ENCODE data around the gene SPTLC2.
"Not testable (repeated sequence)": the region's sequence is repeated elsewhere in the genome, so short reads cannot be mapped to it uniquely, and the experiment has no call there.

The SPTLC2 gene
- long read RNA-seq, full-length matches to known transcripts: 36 of 44 reads
- long read RNA-seq, partial matches to known transcripts: 1 of 44 reads
- long read RNA-seq, other reads (novel, unspliced or antisense): 7 of 44 reads

GRCh38 chr14:77616454-77617229 lies at the start of gene SPTLC2:
Gene SPTLC2, minus strand, starts transcription at chr14:77616637. Its CDS starts 58 bp downstream, at chr14:77616579.
- peak within 1 kb of the TSS; percentile 68 for H3K27ac ChIP-seq (replicated peaks)
- TF ChIP-seq SPI1 (IDR thresholded peaks at IDR 0.05; ENCODE audit: borderline replicate concordance, low read depth): no peak
- peak; percentile 13 for TF ChIP-seq REST (IDR thresholded peaks at IDR 0.05; ENCODE audit: insufficient replicate concordance, low read depth)
- H3K27me3 ChIP-seq (ENCODE audit: insufficient read depth, poor library complexity, severe bottlenecking): no peaks in the 10 kb centered on the region
- DNase-seq (ENCODE audit: low read depth in 1 of 2, low spot score in 1 of 2): peak; percentile 90 to 97
- H3K4me3 ChIP-seq (replicated peaks; ENCODE audit: insufficient read depth, low read length): peak within 1 kb of the TSS; percentile 71

GRCh38 chr14:77663293-77663692 lies 46.9 kb upstream of the SPTLC2 start:
- TF ChIP-seq GABPA (IDR thresholded peaks at IDR 0.05; ENCODE audit: low read depth) (no peak), REST (IDR thresholded peaks at IDR 0.05; ENCODE audit: insufficient replicate concordance, low read depth) (no peak), POLR2AphosphoS5 (IDR thresholded peaks at IDR 0.05; ENCODE audit: low read depth) (no peak), CTCF (IDR thresholded peaks at IDR 0.05; ENCODE audit: insufficient read depth, low read length) (no peak), SPI1 (IDR thresholded peaks at IDR 0.05; ENCODE audit: borderline replicate concordance, low read depth) (no peak)
- Histone ChIP-seq H3K27ac (replicated peaks) (no peak overlapping the region), H3K4me3 (replicated peaks; ENCODE audit: insufficient read depth, low read length) (no peak overlapping the region), H3K27me3 (ENCODE audit: insufficient read depth, poor library complexity, severe bottlenecking) (no peaks in the 10 kb centered on the region)
- DNase-seq (ENCODE audit: low read depth in 1 of 2, low spot score in 1 of 2): no peak

GRCh38 chr14:77661562-77661961 lies 45.1 kb upstream of the SPTLC2 start:
- DNase-seq (ENCODE audit: low read depth in 1 of 2, low spot score in 1 of 2); H3K4me3 ChIP-seq (replicated peaks; ENCODE audit: insufficient read depth, low read length); H3K27ac ChIP-seq (replicated peaks); H3K27me3 ChIP-seq (ENCODE audit: insufficient read depth, poor library complexity, severe bottlenecking): not testable (repeated sequence)

GRCh38 chr14:77660754-77661153 lies 44.3 kb upstream of the SPTLC2 start:
- no peak overlapping the region for H3K27ac ChIP-seq (replicated peaks)
- no peak overlapping the region for H3K4me3 ChIP-seq (replicated peaks; ENCODE audit: insufficient read depth, low read length)
- DNase-seq (ENCODE audit: low read depth in 1 of 2, low spot score in 1 of 2): no peak
- no peaks in the 10 kb centered on the region for H3K27me3 ChIP-seq (ENCODE audit: insufficient read depth, poor library complexity, severe bottlenecking)
- TF ChIP-seq SPI1 (IDR thresholded peaks at IDR 0.05; ENCODE audit: borderline replicate concordance, low read depth) (no peak), GABPA (IDR thresholded peaks at IDR 0.05; ENCODE audit: low read depth) (no peak), POLR2AphosphoS5 (IDR thresholded peaks at IDR 0.05; ENCODE audit: low read depth) (no peak), CTCF (IDR thresholded peaks at IDR 0.05; ENCODE audit: insufficient read depth, low read length) (no peak), REST (IDR thresholded peaks at IDR 0.05; ENCODE audit: insufficient replicate concordance, low read depth) (no peak)

All from HL-60 (cell line).